Astrocyte (in vitro differentiated cells and primary cell): ENCODE data around the gene AZGP1. TPM values are rescaled to one million over a fixed set of nuclear protein-coding genes. Genes with fewer than 3 reads are reported as not detected.

Experiments used
- DNase-seq: peaks from one replicate; pipeline ENCODE4 v3.0.0-alpha.2; 2010; ENCODE audit warnings: low read depth
- FAIRE-seq: peaks from 2 replicates; lab custom pipeline; 2011; peaks lifted over from hg19 to GRCh38; lab: Jason Lieb, UNC
- H2AFZ ChIP-seq: 2 replicates; pipeline ENCODE4 v1.6.0; 2012; ENCODE audit warnings: low read depth, low read length, inconsistent platforms
- H3K27ac ChIP-seq: 2 replicates; pipeline ENCODE4 v1.5.1; 2011; ENCODE audit warnings: low read depth, low read length, inconsistent platforms
- H3K27me3 ChIP-seq: 2 replicates; pipeline ENCODE4 v1.6.0; 2011; ENCODE audit warnings: low read length, inconsistent platforms; ENCODE audit not compliant: insufficient read depth
- H3K36me3 ChIP-seq: 2 replicates; pipeline ENCODE4 v1.5.1; 2011; ENCODE audit warnings: low read length, inconsistent platforms; ENCODE audit not compliant: insufficient read depth
- H3K4me1 ChIP-seq: 2 replicates; pipeline ENCODE4 v1.5.1; 2011; ENCODE audit warnings: low read length, inconsistent platforms; ENCODE audit not compliant: insufficient read depth
- H3K4me2 ChIP-seq: 2 replicates; pipeline ENCODE4 v1.6.0; 2012; ENCODE audit warnings: low read length, inconsistent platforms
- H3K4me3 ChIP-seq: 2 replicates; pipeline ENCODE4 v1.5.1; 2011; ENCODE audit warnings: low read depth, mild to moderate bottlenecking, low read length, inconsistent platforms; ENCODE audit not compliant: insufficient read depth
- H3K79me2 ChIP-seq: 2 replicates; pipeline ENCODE4 v1.6.0; 2012; ENCODE audit warnings: mild to moderate bottlenecking, low read length, inconsistent platforms; ENCODE audit not compliant: insufficient read depth
- H3K9ac ChIP-seq: 2 replicates; pipeline ENCODE4 v1.6.0; 2012; ENCODE audit warnings: mild to moderate bottlenecking, low read length, inconsistent platforms
- H3K9me3 ChIP-seq: 2 replicates; pipeline ENCODE4 v1.5.1; 2012; ENCODE audit warnings: low read depth, mild to moderate bottlenecking, low read length, inconsistent platforms; ENCODE audit not compliant: insufficient read depth
- H4K20me1 ChIP-seq: 2 replicates; pipeline ENCODE4 v1.6.0; 2012; ENCODE audit warnings: low read length, inconsistent platforms; ENCODE audit not compliant: insufficient read depth
- H3K27ac Mint-ChIP-seq: one replicate; pipeline ENCODE4 v1.8.0; 2021; ENCODE audit warnings: mild to moderate bottlenecking, mixed read lengths; ENCODE audit not compliant: unreplicated experiment
- H3K27me3 Mint-ChIP-seq: one replicate; pipeline ENCODE4 v1.8.0; 2021; ENCODE audit warnings: low read depth, mixed read lengths; ENCODE audit not compliant: unreplicated experiment
- H3K36me3 Mint-ChIP-seq: one replicate; pipeline ENCODE4 v1.8.0; 2021; ENCODE audit warnings: low read depth, mixed read lengths; ENCODE audit not compliant: unreplicated experiment
- H3K4me1 Mint-ChIP-seq: one replicate; pipeline ENCODE4 v1.8.0; 2021; ENCODE audit warnings: low read depth, mixed read lengths; ENCODE audit not compliant: unreplicated experiment
- H3K4me3 Mint-ChIP-seq: one replicate; pipeline ENCODE4 v1.8.0; 2021; ENCODE audit warnings: mild to moderate bottlenecking, moderate library complexity, mixed read lengths; ENCODE audit not compliant: unreplicated experiment
- H3K9me3 Mint-ChIP-seq: one replicate; pipeline ENCODE4 v1.8.0; 2021; ENCODE audit warnings: mild to moderate bottlenecking, mixed read lengths; ENCODE audit not compliant: unreplicated experiment
- CTCF ChIP-seq: IDR thresholded peaks from 2 replicates; pipeline ENCODE4 v1.5.1; 2011; ENCODE audit warnings: low read depth, mild to moderate bottlenecking, inconsistent platforms, low read length, moderate library complexity; ENCODE audit not compliant: insufficient read depth
- total RNA-seq: library from RNA; stranded (reverse); gene quantifications from 2 replicates; pipeline ENCODE4 v1.2.1, GENCODE V29; 2021

Gene AZGP1
- total RNA-seq, 1 donor from 2014 or later = not detected

- TF ChIP-seq CTCF = no peak
- Histone ChIP-seq H3K4me2 (peak within 1 kb of the TSS; percentile 86), H3K9ac (peak within 1 kb of the TSS; percentile 91), H3K4me3 (peak within 1 kb of the TSS; percentile 80), H3K27ac (peak within 1 kb of the TSS; percentile 69), H3K27me3 (no peaks in the 10 kb centered on the region), H2AFZ (peak within 1 kb of the TSS; percentile 80), H3K36me3 (no peaks in the 10 kb centered on the region), H4K20me1 (peaks cover 40% of the 10 kb centered on the region), H3K4me1 (peaks cover 7% of the 10 kb centered on the region), H3K9me3 (no peaks in the 10 kb centered on the region), H3K79me2 (peaks cover 52% of the 10 kb centered on the region)
- H3K4me3 Mint-ChIP-seq = peak within 1 kb of the TSS; percentile 87
- no peaks in the 10 kb centered on the region for H3K4me1 Mint-ChIP-seq
- H3K27ac Mint-ChIP-seq = peak within 1 kb of the TSS; percentile 22
- no peak for FAIRE-seq
- peaks cover 10% of the 10 kb centered on the region for H3K27me3 Mint-ChIP-seq
- H3K9me3 Mint-ChIP-seq = peaks cover 8% of the 10 kb centered on the region
- DNase-seq = peak; percentile 91
- peaks cover 1% of the 10 kb centered on the region for H3K36me3 Mint-ChIP-seq
Measured at GRCh38 chr7:99918959-99919813, 56.6 kb downstream of the AZGP1 start, which contains the start of gene TRIM4. TSS of gene TRIM4 (minus strand) at chr7:99919530. CDS start at chr7:99919401, 129 bp downstream.

Other genes with a start within 250 kb of the AZGP1 start
- gene CYP3A7, start 240.8 kb downstream of the AZGP1 start, total RNA-seq = not detected in 2 replicates
- not detected in 2 replicates for gene CYP3A4, start 191.8 kb downstream of the AZGP1 start, total RNA-seq
- gene CYP3A43, start 148.0 kb downstream of the AZGP1 start, total RNA-seq = not detected in 2 replicates
- gene OR2AE1, start 99.0 kb downstream of the AZGP1 start, total RNA-seq = not detected in 2 replicates
- gene TRIM4, start 56.5 kb downstream of the AZGP1 start, total RNA-seq = 4.1 and 4.6 TPM in 2 replicates
- not detected in 2 replicates for gene GJC3, start 46.4 kb downstream of the AZGP1 start, total RNA-seq
- 70.3 and 70.8 TPM in 2 replicates for gene ZKSCAN1, start 39.6 kb upstream of the AZGP1 start, total RNA-seq
- gene ZSCAN21, start 73.7 kb upstream of the AZGP1 start, total RNA-seq = 10.1 and 11.1 TPM in 2 replicates
- gene ZNF3, start 105.7 kb upstream of the AZGP1 start, total RNA-seq = 24.0 TPM in 2 replicates
- gene COPS6, start 112.9 kb upstream of the AZGP1 start, total RNA-seq = 87.9 and 95.3 TPM in 2 replicates
- 39.7 and 55.2 TPM in 2 replicates for gene MCM7, start 125.4 kb upstream of the AZGP1 start, total RNA-seq
- gene AP4M1, start 125.6 kb upstream of the AZGP1 start, total RNA-seq = 14.7 and 15.5 TPM in 2 replicates
- 35.7 and 47.0 TPM in 2 replicates for gene TAF6, start 143.3 kb upstream of the AZGP1 start, total RNA-seq
- 16.4 and 18.5 TPM in 2 replicates for gene CNPY4, start 143.6 kb upstream of the AZGP1 start, total RNA-seq
- 2.3 and 2.7 TPM in 2 replicates for gene MBLAC1, start 150.9 kb upstream of the AZGP1 start, total RNA-seq
- 59.9 and 62.7 TPM in 2 replicates for gene LAMTOR4, start 172.9 kb upstream of the AZGP1 start, total RNA-seq
- gene TRAPPC14, start 182.7 kb upstream of the AZGP1 start, total RNA-seq = 18.7 and 19.5 TPM in 2 replicates
- 3.1 and 3.4 TPM in 2 replicates for gene GAL3ST4, start 192.6 kb upstream of the AZGP1 start, total RNA-seq
- 6.5 and 7.6 TPM in 2 replicates for gene GPC2, start 201.3 kb upstream of the AZGP1 start, total RNA-seq
- 0.34 and 0.36 TPM in 2 replicates for gene STAG3, start 201.9 kb upstream of the AZGP1 start, total RNA-seq
- not detected in 2 replicates for gene PVRIG, start 243.9 kb upstream of the AZGP1 start, total RNA-seq